ENCODE measurements around the gene NAALADL2.

DNA sequence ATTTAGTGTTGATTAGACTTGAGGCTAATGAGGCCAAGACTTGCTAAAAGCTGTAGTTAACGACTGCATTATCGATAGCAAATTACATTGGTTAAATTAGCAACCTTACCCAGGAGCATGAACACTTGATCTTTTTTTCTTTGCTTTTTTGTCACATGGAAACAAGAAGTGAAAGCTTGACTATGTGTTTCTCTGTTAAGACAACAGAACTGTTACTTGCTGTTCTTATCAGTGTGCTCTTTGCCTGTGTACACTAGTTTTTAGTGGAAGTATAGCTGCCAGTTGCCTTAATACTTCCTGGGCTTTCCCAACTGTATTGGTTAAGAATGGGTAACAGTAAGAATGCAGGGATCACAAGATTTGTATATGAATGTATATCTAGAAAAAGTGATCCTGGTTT is 625.5 kb downstream of the NAALADL2 start:
- TF ChIP-seq, protein P1, sequence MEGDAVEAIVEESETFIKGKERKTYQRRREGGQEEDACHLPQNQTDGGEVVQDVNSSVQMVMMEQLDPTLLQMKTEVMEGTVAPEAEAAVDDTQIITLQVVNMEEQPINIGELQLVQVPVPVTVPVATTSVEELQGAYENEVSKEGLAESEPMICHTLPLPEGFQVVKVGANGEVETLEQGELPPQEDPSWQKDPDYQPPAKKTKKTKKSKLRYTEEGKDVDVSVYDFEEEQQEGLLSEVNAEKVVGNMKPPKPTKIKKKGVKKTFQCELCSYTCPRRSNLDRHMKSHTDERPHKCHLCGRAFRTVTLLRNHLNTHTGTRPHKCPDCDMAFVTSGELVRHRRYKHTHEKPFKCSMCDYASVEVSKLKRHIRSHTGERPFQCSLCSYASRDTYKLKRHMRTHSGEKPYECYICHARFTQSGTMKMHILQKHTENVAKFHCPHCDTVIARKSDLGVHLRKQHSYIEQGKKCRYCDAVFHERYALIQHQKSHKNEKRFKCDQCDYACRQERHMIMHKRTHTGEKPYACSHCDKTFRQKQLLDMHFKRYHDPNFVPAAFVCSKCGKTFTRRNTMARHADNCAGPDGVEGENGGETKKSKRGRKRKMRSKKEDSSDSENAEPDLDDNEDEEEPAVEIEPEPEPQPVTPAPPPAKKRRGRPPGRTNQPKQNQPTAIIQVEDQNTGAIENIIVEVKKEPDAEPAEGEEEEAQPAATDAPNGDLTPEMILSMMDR (IDR thresholded peaks at IDR 0.05; ENCODE audit: low read depth, low read length): no peak
- no peak for TF ChIP-seq EZH2phosphoT487 (IDR thresholded peaks at IDR 0.05; ENCODE audit: low read depth)

All from OCI-LY3 (cell line).